K562 (cell line): ENCODE measurements around the gene CDKL1. TPM values are rescaled to one million over a fixed set of nuclear protein-coding genes. Genes with fewer than 3 reads are reported as not detected.

Source experiments
- ATAC-seq: fragments of 200-7000 bp; cut with Tn5 transposase; 3 replicates; pipeline ENCODE4 v1.9.1; 2020; ENCODE audit warnings: moderate library complexity
- BruUV-seq: library from RNA; stranded (reverse); fragments of 400-500 nt; replicated peaks from 2 replicates; lab custom pipeline; 2021; lab: Mats Ljungman, UMichigan
- CTCF ChIA-PET: fragments of 300-600 bp; formaldehyde crosslinking; extraction: SDS; loops from one replicate; lab custom pipeline; 2021; ENCODE audit warnings: low intra/inter-chr PET ratio; lab: Yijun Ruan, JAX
- POLR2A ChIA-PET: fragments of 300-600, 350-650 bp; sonication (Branson Sonifier 250); formaldehyde crosslinking; extraction: SDS; loops from one replicate; lab custom pipeline; 2021; ENCODE audit warnings: antibody characterized with exemption, inconsistent platforms; lab: Yijun Ruan, JAX
- DNase-seq, 4 experiments: peaks; one replicate each; pipeline versions ENCODE4 v3.0.0 to v3.0.0-alpha.2; 2011 to 2018; ENCODE audit warnings: low spot score in 3 of 4, mixed read lengths in 3 of 4; ENCODE audit errors: extremely low read depth in 1 of 4
- FAIRE-seq: peaks from 2 replicates; lab custom pipeline; 2011; peaks lifted over from hg19 to GRCh38; lab: Jason Lieb, UNC
- H2AFZ ChIP-seq: 2 replicates; pipeline ENCODE4 v1.6.0; 2011; ENCODE audit warnings: low read depth, low read length, control low read depth, inconsistent platforms
- H3K27ac ChIP-seq: fragments of 200-600 bp; 3 replicates; pipeline ENCODE4 v1.8.0; 2011; ENCODE audit warnings: low read depth, mild to moderate bottlenecking, control low read depth, inconsistent platforms, low read length, moderate library complexity, mixed read lengths; ENCODE audit errors: extremely low read depth
- H3K27me3 ChIP-seq, 2 experiments: fragments of 300-600 bp in 1 of 2; 2 replicates in 1 of 2; 3 replicates in 1 of 2; pipeline versions ENCODE4 v1.6.0 to v1.8.0; 2011; ENCODE audit warnings: inconsistent platforms in 2 of 2, low read length in 2 of 2, mild to moderate bottlenecking in 1 of 2, mixed read lengths in 1 of 2, moderate library complexity in 1 of 2; ENCODE audit not compliant: control insufficient read depth in 2 of 2, insufficient read depth in 2 of 2
- H3K36me3 ChIP-seq: fragments of 300-600 bp; 3 replicates; pipeline ENCODE4 v1.8.0; 2011; ENCODE audit warnings: mild to moderate bottlenecking, low read length, inconsistent platforms; ENCODE audit not compliant: control insufficient read depth, insufficient read depth
- H3K4me1 ChIP-seq, 2 experiments: fragments of 200-600 bp in 1 of 2; replicated peaks in 1 of 2; 2 replicates in 1 of 2; 3 replicates in 1 of 2; pipeline versions ENCODE4 v1.5.1 to v1.8.0; 2011; ENCODE audit warnings: inconsistent platforms in 2 of 2, low read length in 2 of 2, mild to moderate bottlenecking in 1 of 2, mixed read lengths in 1 of 2, moderate library complexity in 1 of 2; ENCODE audit not compliant: control insufficient read depth in 2 of 2, insufficient read depth in 2 of 2
- H3K4me2 ChIP-seq: 2 replicates; pipeline ENCODE4 v1.6.1; 2011; ENCODE audit warnings: low read length, control low read depth, inconsistent platforms, mixed read lengths; ENCODE audit not compliant: insufficient read depth
- H3K4me3 ChIP-seq: fragments of 200-600 bp; sonication (generic), shearing (Covaris generic); 2 replicates; pipeline ENCODE4 v1.5.1; 2016; ENCODE audit warnings: control low read depth, inconsistent platforms
- H3K79me2 ChIP-seq: fragments of 200-600 bp; 3 replicates; pipeline ENCODE4 v1.8.0; 2011; ENCODE audit warnings: low read length, inconsistent platforms; ENCODE audit not compliant: control insufficient read depth, insufficient read depth
- H3K9ac ChIP-seq, 2 experiments: 2 replicates each; pipeline versions ENCODE4 v1.6.0 to v1.6.1; 2011; ENCODE audit warnings: low read depth in 2 of 2, low read length in 2 of 2, control low read depth in 1 of 2, inconsistent platforms in 1 of 2, mild to moderate bottlenecking in 1 of 2, mixed read lengths in 1 of 2; ENCODE audit not compliant: insufficient read depth in 1 of 2
- H3K9me1 ChIP-seq: one replicate; pipeline ENCODE4 v1.6.0; 2011; ENCODE audit warnings: inconsistent platforms, mild to moderate bottlenecking, low read length, moderate library complexity; ENCODE audit not compliant: control insufficient read depth, insufficient read depth
- H3K9me3 ChIP-seq: replicated peaks from 2 replicates; pipeline ENCODE4 v1.5.1; 2011; ENCODE audit warnings: low read depth, low read length, inconsistent platforms; ENCODE audit not compliant: control insufficient read depth, insufficient read depth
- H4K20me1 ChIP-seq: replicated peaks from 2 replicates; pipeline ENCODE4 v1.6.1; 2011; ENCODE audit warnings: low read length, inconsistent platforms, mixed read lengths; ENCODE audit not compliant: control insufficient read depth, insufficient read depth
- ATF3 ChIP-seq, 2 experiments: fragments of 450-650 bp in 1 of 2; sonication (generic) in 1 of 2; formaldehyde crosslinking in 1 of 2; IDR thresholded peaks in 1 of 2; conservative IDR thresholded peaks in 1 of 2; 2 replicates each; pipeline versions ENCODE4 v1.6.1 to v1.8.1; 2016 to 2023; ENCODE audit warnings: mild to moderate bottlenecking in 2 of 2, moderate library complexity in 2 of 2, inconsistent platforms in 1 of 2, missing genetic modification reagents in 1 of 2
- DACH1 ChIP-seq: fragments of 450-650 bp; IDR thresholded peaks from 2 replicates; pipeline ENCODE4 v1.6.1; 2018; ENCODE audit not compliant: partially characterized antibody
- DEAF1 ChIP-seq: fragments of 450-650 bp; formaldehyde crosslinking; IDR thresholded peaks from 2 replicates; pipeline ENCODE4 v1.4.0; 2020; ENCODE audit warnings: mild to moderate bottlenecking, moderate library complexity
- NCOA4 ChIP-seq: fragments of 450-650 bp; IDR thresholded peaks from 2 replicates; pipeline ENCODE4 v1.6.1; 2018; ENCODE audit warnings: mild to moderate bottlenecking; ENCODE audit not compliant: partially characterized antibody
- TSC22D4 ChIP-seq: fragments of 450-650 bp; IDR thresholded peaks from 2 replicates; pipeline ENCODE4 v1.6.1; 2016; ENCODE audit warnings: missing genetic modification characterization, missing biosample characterization, control low read depth
- YY1 ChIP-seq, 3 experiments: IDR thresholded peaks; 2 replicates each; pipeline ENCODE4 v1.6.1; 2011; ENCODE audit warnings: low read length in 2 of 3, mild to moderate bottlenecking in 2 of 3, moderate library complexity in 2 of 3, borderline replicate concordance in 1 of 3, control low read depth in 1 of 3, low read depth in 1 of 3; ENCODE audit not compliant: insufficient read depth in 3 of 3, insufficient replicate concordance in 2 of 3, control insufficient read depth in 1 of 3, insufficient read length in 1 of 3; ENCODE audit errors: extremely low read depth in 1 of 3
- ZNF165 ChIP-seq: fragments of 250-450 bp; sonication (Bioruptor Pico); IDR thresholded peaks from 2 replicates; pipeline ENCODE4 v1.4.0; 2020; ENCODE audit warnings: borderline replicate concordance
- ZNF316 ChIP-seq: fragments of 450-650 bp; IDR thresholded peaks from 2 replicates; pipeline ENCODE4 v1.6.1; 2016
- WGBS: fragments of 100-300 bp; shearing (Covaris generic); methylation state at CpG from one replicate; pipeline ENCODE4 v1.1.6; 2016; ENCODE audit warnings: low coverage, mixed read lengths; ENCODE audit not compliant: insufficient coverage; ENCODE audit errors: missing lambda C conversion rate; 5-methylcytosine and 5-hydroxymethylcytosine counted together
- in situ Hi-C: fragments of 300-500 bp; cut with MboI; formaldehyde crosslinking; loops from 4 replicates; pipeline ENCODE4 v1.15.0; 2018; ENCODE audit warnings: inconsistent platforms, mixed read lengths
- intact Hi-C: fragments of 100-400 bp; cut with micrococcal nuclease; formaldehyde crosslinking; loops from 2 replicates; pipeline ENCODE4 v1.14.2; 2022
- polyA plus RNA-seq, 8 experiments: library from polyadenylated mRNA; depleted of rRNA in 4 of 8; stranded (reverse) in 5 of 8; unstranded in 3 of 8; fragments of >200 nt; fragmentation: Nextera tagmentation in 2 of 8; fragmentation: Illumina TruSeq in 1 of 8; extraction: Ambion mirVana in 2 of 8; extraction: Trizol in 1 of 8; gene quantifications; 2 replicates each; pipeline versions ENCODE4 v1.2.1 to v1.2.3, GENCODE V29; 2011 to 2014; ENCODE audit warnings: inconsistent platforms in 1 of 8, missing spikeins in 1 of 8
- total RNA-seq, 7 experiments: library from RNA; depleted of rRNA in 6 of 7; stranded (reverse); fragments of >200 nt in 6 of 7; fragmentation: Illumina TruSeq in 2 of 7; extraction: Trizol in 2 of 7; gene quantifications; 2 replicates each; pipeline versions ENCODE4 v1.2.1 to v1.2.3, GENCODE V29; 2011 to 2021; ENCODE audit warnings: low replicate concordance in 1 of 7

Gene CDKL1
- total and polyA plus RNA-seq, 9 of the 15 experiments (the other 6 are each of a cell fraction or from before 2014, with no cell fraction given): 2.3 to 35.0 (median 7.5) TPM

GRCh38 chr14:50373959-50374358 is 22.7 kb downstream of the CDKL1 start (continued):
- TF ChIP-seq DEAF1: no peak

GRCh38 chr14:50371546-50371945 is 25.1 kb downstream of the CDKL1 start:
- Histone ChIP-seq H3K27me3 (no peaks in the 10 kb centered on the region), H3K9me3 (no peaks in the 10 kb centered on the region), H3K79me2 (no peaks in the 10 kb centered on the region), H3K36me3 (no peaks in the 10 kb centered on the region), H4K20me1 (no peaks in the 10 kb centered on the region), H3K27ac (no peak overlapping the region), H3K9ac (no peak overlapping the region), H3K4me3 (no peak overlapping the region), H3K4me1 (peaks cover 6 to 8% of the 10 kb centered on the region in 2 experiments; a peak in 2 of 5 replicates), H3K4me2 (no peak overlapping the region), H2AFZ (no peak overlapping the region), H3K9me1 (no peaks in the 10 kb centered on the region)
- ATAC-seq (no peak), DNase-seq (no peak), FAIRE-seq (no peak)
- TF ChIP-seq ZNF316: no peak
- no peak for TF ChIP-seq DACH1
- TF ChIP-seq TSC22D4 (tag): no peak
- TF ChIP-seq ZNF165 (CRISPR knock-in tag): no peak
- TF ChIP-seq NCOA4: no peak
- TF ChIP-seq YY1 (IDR thresholded peaks at IDR 0.05; ENCODE audit: borderline replicate concordance in 1 of 3, control insufficient read depth in 1 of 3, extremely low read depth in 1 of 3, insufficient read depth in 3 of 3, insufficient read length in 1 of 3, insufficient replicate concordance in 2 of 3, low read depth in 1 of 3, low read length in 2 of 3): no peak
- no peak for TF ChIP-seq ATF3 (IDR thresholded peaks at IDR 0.05)
- TF ChIP-seq ATF3 (CRISPR knock-in tag; conservative IDR thresholded peaks at IDR 0.05): no peak
- intact Hi-C loops: no loop called here
- WGBS: 77% methylated on average over 3 of the region's 4 CpGs
- ChIA-PET CTCF (no interaction called here), POLR2A (no interaction called here)
- in situ Hi-C loops: no loop called here
- BruUV-seq: no TSS peak
